ENCODE measurements around the gene RTP5. TPM values are rescaled to one million over a fixed set of nuclear protein-coding genes. Genes with fewer than 3 reads are reported as not detected.

The RTP5 gene
- total and polyA plus RNA-seq, 2 of the 8 experiments (the other 6 are each of a cell fraction or from before 2014, with no cell fraction given), result not detected

GRCh38 chr2:241859017-241859435 lies 10.5 kb upstream of the RTP5 start (continued):
- TF ChIP-seq, protein P1, sequence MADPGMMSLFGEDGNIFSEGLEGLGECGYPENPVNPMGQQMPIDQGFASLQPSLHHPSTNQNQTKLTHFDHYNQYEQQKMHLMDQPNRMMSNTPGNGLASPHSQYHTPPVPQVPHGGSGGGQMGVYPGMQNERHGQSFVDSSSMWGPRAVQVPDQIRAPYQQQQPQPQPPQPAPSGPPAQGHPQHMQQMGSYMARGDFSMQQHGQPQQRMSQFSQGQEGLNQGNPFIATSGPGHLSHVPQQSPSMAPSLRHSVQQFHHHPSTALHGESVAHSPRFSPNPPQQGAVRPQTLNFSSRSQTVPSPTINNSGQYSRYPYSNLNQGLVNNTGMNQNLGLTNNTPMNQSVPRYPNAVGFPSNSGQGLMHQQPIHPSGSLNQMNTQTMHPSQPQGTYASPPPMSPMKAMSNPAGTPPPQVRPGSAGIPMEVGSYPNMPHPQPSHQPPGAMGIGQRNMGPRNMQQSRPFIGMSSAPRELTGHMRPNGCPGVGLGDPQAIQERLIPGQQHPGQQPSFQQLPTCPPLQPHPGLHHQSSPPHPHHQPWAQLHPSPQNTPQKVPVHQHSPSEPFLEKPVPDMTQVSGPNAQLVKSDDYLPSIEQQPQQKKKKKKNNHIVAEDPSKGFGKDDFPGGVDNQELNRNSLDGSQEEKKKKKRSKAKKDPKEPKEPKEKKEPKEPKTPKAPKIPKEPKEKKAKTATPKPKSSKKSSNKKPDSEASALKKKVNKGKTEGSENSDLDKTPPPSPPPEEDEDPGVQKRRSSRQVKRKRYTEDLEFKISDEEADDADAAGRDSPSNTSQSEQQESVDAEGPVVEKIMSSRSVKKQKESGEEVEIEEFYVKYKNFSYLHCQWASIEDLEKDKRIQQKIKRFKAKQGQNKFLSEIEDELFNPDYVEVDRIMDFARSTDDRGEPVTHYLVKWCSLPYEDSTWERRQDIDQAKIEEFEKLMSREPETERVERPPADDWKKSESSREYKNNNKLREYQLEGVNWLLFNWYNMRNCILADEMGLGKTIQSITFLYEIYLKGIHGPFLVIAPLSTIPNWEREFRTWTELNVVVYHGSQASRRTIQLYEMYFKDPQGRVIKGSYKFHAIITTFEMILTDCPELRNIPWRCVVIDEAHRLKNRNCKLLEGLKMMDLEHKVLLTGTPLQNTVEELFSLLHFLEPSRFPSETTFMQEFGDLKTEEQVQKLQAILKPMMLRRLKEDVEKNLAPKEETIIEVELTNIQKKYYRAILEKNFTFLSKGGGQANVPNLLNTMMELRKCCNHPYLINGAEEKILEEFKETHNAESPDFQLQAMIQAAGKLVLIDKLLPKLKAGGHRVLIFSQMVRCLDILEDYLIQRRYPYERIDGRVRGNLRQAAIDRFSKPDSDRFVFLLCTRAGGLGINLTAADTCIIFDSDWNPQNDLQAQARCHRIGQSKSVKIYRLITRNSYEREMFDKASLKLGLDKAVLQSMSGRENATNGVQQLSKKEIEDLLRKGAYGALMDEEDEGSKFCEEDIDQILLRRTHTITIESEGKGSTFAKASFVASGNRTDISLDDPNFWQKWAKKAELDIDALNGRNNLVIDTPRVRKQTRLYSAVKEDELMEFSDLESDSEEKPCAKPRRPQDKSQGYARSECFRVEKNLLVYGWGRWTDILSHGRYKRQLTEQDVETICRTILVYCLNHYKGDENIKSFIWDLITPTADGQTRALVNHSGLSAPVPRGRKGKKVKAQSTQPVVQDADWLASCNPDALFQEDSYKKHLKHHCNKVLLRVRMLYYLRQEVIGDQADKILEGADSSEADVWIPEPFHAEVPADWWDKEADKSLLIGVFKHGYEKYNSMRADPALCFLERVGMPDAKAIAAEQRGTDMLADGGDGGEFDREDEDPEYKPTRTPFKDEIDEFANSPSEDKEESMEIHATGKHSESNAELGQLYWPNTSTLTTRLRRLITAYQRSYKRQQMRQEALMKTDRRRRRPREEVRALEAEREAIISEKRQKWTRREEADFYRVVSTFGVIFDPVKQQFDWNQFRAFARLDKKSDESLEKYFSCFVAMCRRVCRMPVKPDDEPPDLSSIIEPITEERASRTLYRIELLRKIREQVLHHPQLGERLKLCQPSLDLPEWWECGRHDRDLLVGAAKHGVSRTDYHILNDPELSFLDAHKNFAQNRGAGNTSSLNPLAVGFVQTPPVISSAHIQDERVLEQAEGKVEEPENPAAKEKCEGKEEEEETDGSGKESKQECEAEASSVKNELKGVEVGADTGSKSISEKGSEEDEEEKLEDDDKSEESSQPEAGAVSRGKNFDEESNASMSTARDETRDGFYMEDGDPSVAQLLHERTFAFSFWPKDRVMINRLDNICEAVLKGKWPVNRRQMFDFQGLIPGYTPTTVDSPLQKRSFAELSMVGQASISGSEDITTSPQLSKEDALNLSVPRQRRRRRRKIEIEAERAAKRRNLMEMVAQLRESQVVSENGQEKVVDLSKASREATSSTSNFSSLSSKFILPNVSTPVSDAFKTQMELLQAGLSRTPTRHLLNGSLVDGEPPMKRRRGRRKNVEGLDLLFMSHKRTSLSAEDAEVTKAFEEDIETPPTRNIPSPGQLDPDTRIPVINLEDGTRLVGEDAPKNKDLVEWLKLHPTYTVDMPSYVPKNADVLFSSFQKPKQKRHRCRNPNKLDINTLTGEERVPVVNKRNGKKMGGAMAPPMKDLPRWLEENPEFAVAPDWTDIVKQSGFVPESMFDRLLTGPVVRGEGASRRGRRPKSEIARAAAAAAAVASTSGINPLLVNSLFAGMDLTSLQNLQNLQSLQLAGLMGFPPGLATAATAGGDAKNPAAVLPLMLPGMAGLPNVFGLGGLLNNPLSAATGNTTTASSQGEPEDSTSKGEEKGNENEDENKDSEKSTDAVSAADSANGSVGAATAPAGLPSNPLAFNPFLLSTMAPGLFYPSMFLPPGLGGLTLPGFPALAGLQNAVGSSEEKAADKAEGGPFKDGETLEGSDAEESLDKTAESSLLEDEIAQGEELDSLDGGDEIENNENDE (IDR thresholded peaks at IDR 0.05; ENCODE audit: insufficient replicate concordance, low read length), result no peak
- TF ChIP-seq KDM1A (IDR thresholded peaks at IDR 0.05; ENCODE audit: borderline replicate concordance, low read length) (no peak), CREB1 (IDR thresholded peaks at IDR 0.05) (no peak), RAD21 (IDR thresholded peaks at IDR 0.05 in 1 of 2, conservative IDR thresholded peaks at IDR 0.05 in 1 of 2; ENCODE audit: low read depth in 2 of 2, low read length in 2 of 2) (no peak), ZNF274 (IDR thresholded peaks at IDR 0.05; ENCODE audit: borderline replicate concordance, extremely low read depth, low read length) (no peak), POU5F1 (IDR thresholded peaks at IDR 0.05; ENCODE audit: low read depth, low read length) (no peak)
